BJ (cell line): ENCODE data around the gene UBAC2. TPM values are rescaled to one million over a fixed set of nuclear protein-coding genes. Genes with fewer than 3 reads are reported as not detected.

Source experiments
- CTCF ChIA-PET: fragments of 350-600 bp; formaldehyde crosslinking; extraction: SDS; loops from one replicate; lab custom pipeline; 2021; ENCODE audit warnings: antibody characterized with exemption, inconsistent platforms; lab: Yijun Ruan, JAX
- POLR2A ChIA-PET: fragments of 300-600 bp; sonication (Branson Sonifier 250); formaldehyde crosslinking; extraction: SDS; loops from one replicate; lab custom pipeline; 2021; ENCODE audit warnings: antibody characterized with exemption; lab: Charles Lee
- DNase-seq: peaks from one replicate; pipeline ENCODE4 v3.0.0-alpha.2; 2011; ENCODE audit warnings: low read depth
- H3K27me3 ChIP-seq: 2 replicates; pipeline ENCODE4 v1.6.0; 2011; ENCODE audit warnings: low read length; ENCODE audit not compliant: control insufficient read depth, insufficient read depth
- H3K36me3 ChIP-seq: 2 replicates; pipeline ENCODE4 v1.5.1; 2011; ENCODE audit warnings: low read length; ENCODE audit not compliant: control insufficient read depth, insufficient read depth
- H3K4me3 ChIP-seq: 2 replicates; pipeline ENCODE4 v1.5.1; 2011; ENCODE audit warnings: low read depth, mild to moderate bottlenecking, control low read depth, low read length
- polyA plus RNA-seq: library from polyadenylated mRNA; depleted of rRNA; stranded (reverse); fragments of >200 nt; gene quantifications from 2 replicates; pipeline ENCODE4 v1.2.3, GENCODE V29; 2011
- TF ChIP-seq, protein P1 (sequence below): IDR thresholded peaks from 2 replicates; pipeline ENCODE4 v1.5.1; 2011; ENCODE audit warnings: low read depth, mild to moderate bottlenecking, control low read depth, inconsistent platforms, low read length, moderate library complexity; ENCODE audit not compliant: insufficient read depth

Gene UBAC2
- polyA plus RNA-seq, 1 experiment, result 84.7 TPM

DNA sequence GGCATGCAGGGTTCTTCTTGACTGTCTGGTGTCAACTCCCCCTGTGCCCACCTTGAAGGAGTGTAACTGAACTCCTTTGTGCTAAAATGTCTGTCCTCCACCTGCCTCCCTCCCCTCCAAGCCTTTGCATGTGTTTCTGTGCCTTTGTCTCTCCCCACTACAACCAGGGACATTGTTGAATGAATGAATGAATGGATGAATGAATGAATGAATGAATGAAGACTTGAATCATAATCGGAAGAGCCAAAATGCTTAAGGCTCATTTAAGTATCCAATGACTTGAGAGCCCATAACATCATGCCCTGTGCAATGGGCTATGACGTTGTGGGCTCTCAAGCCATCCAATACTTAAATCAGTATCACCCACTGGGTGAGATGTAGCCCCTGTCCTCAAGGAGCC, 115.6 kb downstream of the UBAC2 start:
- TF ChIP-seq, protein P1, sequence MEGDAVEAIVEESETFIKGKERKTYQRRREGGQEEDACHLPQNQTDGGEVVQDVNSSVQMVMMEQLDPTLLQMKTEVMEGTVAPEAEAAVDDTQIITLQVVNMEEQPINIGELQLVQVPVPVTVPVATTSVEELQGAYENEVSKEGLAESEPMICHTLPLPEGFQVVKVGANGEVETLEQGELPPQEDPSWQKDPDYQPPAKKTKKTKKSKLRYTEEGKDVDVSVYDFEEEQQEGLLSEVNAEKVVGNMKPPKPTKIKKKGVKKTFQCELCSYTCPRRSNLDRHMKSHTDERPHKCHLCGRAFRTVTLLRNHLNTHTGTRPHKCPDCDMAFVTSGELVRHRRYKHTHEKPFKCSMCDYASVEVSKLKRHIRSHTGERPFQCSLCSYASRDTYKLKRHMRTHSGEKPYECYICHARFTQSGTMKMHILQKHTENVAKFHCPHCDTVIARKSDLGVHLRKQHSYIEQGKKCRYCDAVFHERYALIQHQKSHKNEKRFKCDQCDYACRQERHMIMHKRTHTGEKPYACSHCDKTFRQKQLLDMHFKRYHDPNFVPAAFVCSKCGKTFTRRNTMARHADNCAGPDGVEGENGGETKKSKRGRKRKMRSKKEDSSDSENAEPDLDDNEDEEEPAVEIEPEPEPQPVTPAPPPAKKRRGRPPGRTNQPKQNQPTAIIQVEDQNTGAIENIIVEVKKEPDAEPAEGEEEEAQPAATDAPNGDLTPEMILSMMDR, result no peak
- ChIA-PET CTCF (no interaction called here), POLR2A (no interaction called here)

GRCh38 chr13:99316657-99317256, 116.1 kb downstream of the UBAC2 start:
- Histone ChIP-seq H3K36me3 (no peaks in the 10 kb centered on the region), H3K4me3 (no peak overlapping the region), H3K27me3 (no peaks in the 10 kb centered on the region)
- CTCF ChIA-PET, result no interaction called here
- POLR2A ChIA-PET, result no interaction called here
- TF ChIP-seq, protein P1, result no peak
- no peak for DNase-seq

More for the DNA sequence above, 115.6 kb downstream of the UBAC2 start:
- no peaks in the 10 kb centered on the region for H3K27me3 ChIP-seq
- no peak overlapping the region for H3K4me3 ChIP-seq
- DNase-seq, result no peak
- H3K36me3 ChIP-seq, result no peaks in the 10 kb centered on the region

GRCh38 chr13:99320693-99321481, 120.2 kb downstream of the UBAC2 start:
- Histone ChIP-seq H3K4me3 (no peak overlapping the region), H3K36me3 (no peaks in the 10 kb centered on the region), H3K27me3 (no peaks in the 10 kb centered on the region)
- ChIA-PET POLR2A (no interaction called here), CTCF (no interaction called here)
- peak; percentile 53 for DNase-seq
- TF ChIP-seq, protein P1, result no peak

GRCh38 chr13:99321709-99322108, 121.1 kb downstream of the UBAC2 start:
- POLR2A ChIA-PET, result no interaction called here
- TF ChIP-seq, protein P1, result no peak
- Histone ChIP-seq H3K36me3 (no peaks in the 10 kb centered on the region), H3K27me3 (no peaks in the 10 kb centered on the region), H3K4me3 (no peak overlapping the region)
- DNase-seq, result no peak
- CTCF ChIA-PET, result interaction anchor here (0.7 kb wide), 1 partner anchor 10 kb away, joined by 3 read pairs; no protein-coding TSS in a partner anchor

- Histone ChIP-seq H3K27me3 (no peaks in the 10 kb centered on the region), H3K4me3 (no peak overlapping the region), H3K36me3 (no peaks in the 10 kb centered on the region)
- ChIA-PET POLR2A (no interaction called here), CTCF (interaction anchor here (0.7 kb wide), 1 partner anchor 11 kb away, joined by 3 read pairs; no protein-coding TSS in a partner anchor)
- peak; percentile 73 for DNase-seq
- TF ChIP-seq, protein P1, result no peak
These were observed 121.8 kb downstream of the UBAC2 start for GRCh38 chr13:99322297-99323103.
